WTC11 (cell line): Measurements from ENCODE around the gene PTPN6. TPM values are rescaled to one million over a fixed set of nuclear protein-coding genes. Genes with fewer than 3 reads are reported as not detected.

Experiments
- ATAC-seq: fragments of 200-7000 bp; cut with Tn5 transposase; 2 replicates; pipeline ENCODE4 v1.10.0; 2021; ENCODE audit warnings: mild to moderate bottlenecking, moderate library complexity
- CTCF ChIA-PET: fragments of 300-600 bp; sonication (Branson Sonifier 250); formaldehyde crosslinking; loops from one replicate; lab custom pipeline; 2021; ENCODE audit warnings: antibody characterized with exemption; lab: Charles Lee
- POLR2A ChIA-PET: fragments of 350-600 bp; sonication (Branson Sonifier 250); formaldehyde crosslinking; loops from one replicate; lab custom pipeline; 2021; ENCODE audit warnings: antibody characterized with exemption; lab: Charles Lee
- DNase-seq: peaks from one replicate; pipeline ENCODE4 v3.0.0; 2021; ENCODE audit warnings: low spot score
- H3K27ac Mint-ChIP-seq: 2 replicates; pipeline ENCODE4 v1.8.0; 2021; ENCODE audit warnings: mixed read lengths
- H3K27me3 Mint-ChIP-seq: 2 replicates; pipeline ENCODE4 v1.8.0; 2021; ENCODE audit warnings: low read depth, mild to moderate bottlenecking, moderate library complexity, mixed read lengths
- H3K36me3 Mint-ChIP-seq: 2 replicates; pipeline ENCODE4 v1.8.0; 2021; ENCODE audit warnings: mixed read lengths
- H3K4me1 Mint-ChIP-seq: 2 replicates; pipeline ENCODE4 v1.8.0; 2022; ENCODE audit warnings: mixed read lengths
- H3K4me3 Mint-ChIP-seq: 2 replicates; pipeline ENCODE4 v1.8.0; 2021; ENCODE audit warnings: mild to moderate bottlenecking, moderate library complexity, mixed read lengths
- H3K9me3 Mint-ChIP-seq: 2 replicates; pipeline ENCODE4 v1.8.0; 2021; ENCODE audit warnings: mixed read lengths
- ATF1 ChIP-seq: sonication (generic); formaldehyde crosslinking; IDR thresholded peaks from 2 replicates; pipeline ENCODE4 v1.8.1; 2023; ENCODE audit warnings: mild to moderate bottlenecking, moderate library complexity, missing genetic modification reagents
- CBFB ChIP-seq: sonication (generic); formaldehyde crosslinking; IDR thresholded peaks from 2 replicates; pipeline ENCODE4 v1.8.1; 2022; ENCODE audit warnings: mild to moderate bottlenecking, low read depth, missing genetic modification reagents
- ELF4 ChIP-seq: sonication (generic); formaldehyde crosslinking; IDR thresholded peaks from 2 replicates; pipeline ENCODE4 v1.8.1; 2022; ENCODE audit warnings: low read depth, mild to moderate bottlenecking, moderate library complexity, missing genetic modification reagents
- ESRRA ChIP-seq: sonication (generic); formaldehyde crosslinking; IDR thresholded peaks from 2 replicates; pipeline ENCODE4 v1.8.1; 2022; ENCODE audit warnings: mild to moderate bottlenecking, missing genetic modification reagents, borderline replicate concordance
- ETV6 ChIP-seq: sonication (generic); formaldehyde crosslinking; IDR thresholded peaks from 2 replicates; pipeline ENCODE4 v1.8.1; 2022; ENCODE audit warnings: mild to moderate bottlenecking, missing genetic modification reagents
- FOXJ3 ChIP-seq: sonication (generic); formaldehyde crosslinking; IDR thresholded peaks from 2 replicates; pipeline ENCODE4 v1.9.0; 2021; ENCODE audit warnings: missing genetic modification reagents, mild to moderate bottlenecking, borderline replicate concordance
- FOXK1 ChIP-seq: sonication (generic); formaldehyde crosslinking; IDR thresholded peaks from 2 replicates; pipeline ENCODE4 v1.8.0; 2022; ENCODE audit warnings: mild to moderate bottlenecking, moderate library complexity, missing genetic modification reagents
- GTF2I ChIP-seq: fragments of 250-450 bp; sonication (Bioruptor Pico); conservative IDR thresholded peaks from 2 replicates; pipeline ENCODE4 v1.4.0; 2021; ENCODE audit warnings: mild to moderate bottlenecking
- HMGA2 ChIP-seq: fragments of 250-450 bp; sonication (Bioruptor Pico); IDR thresholded peaks from 2 replicates; pipeline ENCODE4 v1.4.0; 2021; ENCODE audit warnings: mild to moderate bottlenecking, moderate library complexity
- JUN ChIP-seq: sonication (generic); formaldehyde crosslinking; IDR thresholded peaks from 2 replicates; pipeline ENCODE4 v1.8.0; 2023; ENCODE audit warnings: mild to moderate bottlenecking, missing genetic modification reagents
- NFATC4 ChIP-seq: fragments of 250-450 bp; sonication (Bioruptor Pico); IDR thresholded peaks from 2 replicates; pipeline ENCODE4 v1.9.0; 2021; ENCODE audit warnings: mild to moderate bottlenecking
- PRRX2 ChIP-seq: fragments of 250-450 bp; sonication (Bioruptor Pico); IDR thresholded peaks from 2 replicates; pipeline ENCODE4 v1.8.0; 2021; ENCODE audit warnings: mild to moderate bottlenecking
- TEAD4 ChIP-seq: sonication (generic); formaldehyde crosslinking; IDR thresholded peaks from 2 replicates; pipeline ENCODE4 v1.8.0; 2022; ENCODE audit warnings: mild to moderate bottlenecking, missing genetic modification reagents
- TP53 ChIP-seq: sonication (generic); formaldehyde crosslinking; IDR thresholded peaks from 2 replicates; pipeline ENCODE4 v1.8.1; 2023; ENCODE audit warnings: mild to moderate bottlenecking, missing genetic modification reagents
- ZNF423 ChIP-seq: fragments of 250-450 bp; sonication (Bioruptor Pico); IDR thresholded peaks from 2 replicates; pipeline ENCODE4 v2.1.2; 2022; ENCODE audit warnings: mild to moderate bottlenecking, moderate library complexity
- total RNA-seq: library from RNA; stranded (reverse); gene quantifications from 3 replicates; pipeline ENCODE4 v1.2.3, GENCODE V29; 2021
- TF ChIP-seq, protein P1 (sequence below): sonication (generic); formaldehyde crosslinking; IDR thresholded peaks from 2 replicates; pipeline ENCODE4 v1.8.1; 2022; ENCODE audit warnings: missing genetic modification reagents, borderline replicate concordance
- TF ChIP-seq, protein P2 (sequence below): fragments of 200-600 bp; IDR thresholded peaks from 2 replicates; pipeline ENCODE4 v1.8.0; 2022; ENCODE audit warnings: antibody characterized with exemption
- TF ChIP-seq, protein P3 (sequence below): sonication (generic); formaldehyde crosslinking; IDR thresholded peaks from 2 replicates; pipeline ENCODE4 v1.8.1; 2023; ENCODE audit warnings: mild to moderate bottlenecking, missing genetic modification reagents
- TF ChIP-seq, protein P4 (sequence below): sonication (generic); formaldehyde crosslinking; IDR thresholded peaks from 2 replicates; pipeline ENCODE4 v1.8.1; 2022; ENCODE audit warnings: low read depth, missing genetic modification reagents, borderline replicate concordance
- TF ChIP-seq, protein P5 (sequence below): sonication (generic); formaldehyde crosslinking; IDR thresholded peaks from 2 replicates; pipeline ENCODE4 v1.8.1; 2022; ENCODE audit warnings: mild to moderate bottlenecking, missing genetic modification reagents, moderate library complexity, borderline replicate concordance
- TF ChIP-seq, protein P6 (sequence below): sonication (generic); formaldehyde crosslinking; conservative IDR thresholded peaks from 2 replicates; pipeline ENCODE4 v1.8.1; 2023; ENCODE audit warnings: mild to moderate bottlenecking, low read depth, missing genetic modification reagents, moderate library complexity

The PTPN6 gene
- total RNA-seq, 1 experiment from 2014 or later: 27.1 TPM

DNA sequence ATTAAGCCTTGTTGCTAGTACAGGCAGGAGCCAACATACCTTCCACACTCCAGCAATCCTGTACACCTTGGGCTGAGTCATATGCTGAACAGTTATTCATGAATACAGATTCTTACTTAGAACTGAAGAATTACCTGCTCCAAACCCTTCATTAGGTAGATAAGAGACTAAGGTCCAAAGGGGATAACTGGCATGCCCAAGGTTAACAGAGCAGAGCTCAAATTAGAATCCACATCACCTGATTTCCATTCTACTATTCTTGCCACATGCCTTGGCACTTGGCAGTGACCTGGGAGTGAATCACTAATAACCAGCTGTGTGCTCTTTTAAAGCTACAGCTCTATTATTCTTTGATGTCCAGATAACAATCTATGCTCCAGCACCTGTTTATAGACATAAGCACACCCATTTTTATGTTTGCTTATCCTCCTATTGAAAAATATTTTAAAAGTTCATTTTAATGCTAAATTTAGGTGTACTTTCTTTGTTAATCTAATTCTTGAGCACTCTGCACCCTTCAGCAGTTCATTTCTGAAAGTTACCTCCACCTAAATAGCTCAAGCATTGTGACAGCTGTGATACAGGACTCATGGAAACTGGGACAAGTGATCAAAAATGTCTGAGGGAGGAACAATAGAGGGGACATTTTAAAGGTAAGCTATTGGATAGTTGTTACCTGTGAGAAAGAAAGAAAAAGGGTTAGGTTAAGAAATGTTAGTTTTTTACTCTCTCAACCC is 47.7 kb downstream of the PTPN6 start (continued):
- TF ChIP-seq, protein P1, sequence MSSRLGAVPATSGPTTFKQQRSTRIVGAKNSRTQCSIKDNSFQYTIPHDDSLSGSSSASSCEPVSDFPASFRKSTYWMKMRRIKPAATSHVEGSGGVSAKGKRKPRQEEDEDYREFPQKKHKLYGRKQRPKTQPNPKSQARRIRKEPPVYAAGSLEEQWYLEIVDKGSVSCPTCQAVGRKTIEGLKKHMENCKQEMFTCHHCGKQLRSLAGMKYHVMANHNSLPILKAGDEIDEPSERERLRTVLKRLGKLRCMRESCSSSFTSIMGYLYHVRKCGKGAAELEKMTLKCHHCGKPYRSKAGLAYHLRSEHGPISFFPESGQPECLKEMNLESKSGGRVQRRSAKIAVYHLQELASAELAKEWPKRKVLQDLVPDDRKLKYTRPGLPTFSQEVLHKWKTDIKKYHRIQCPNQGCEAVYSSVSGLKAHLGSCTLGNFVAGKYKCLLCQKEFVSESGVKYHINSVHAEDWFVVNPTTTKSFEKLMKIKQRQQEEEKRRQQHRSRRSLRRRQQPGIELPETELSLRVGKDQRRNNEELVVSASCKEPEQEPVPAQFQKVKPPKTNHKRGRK (CRISPR knock-in tag): no peak
- TF ChIP-seq, all 79 proteins: peak for 0

DNA sequence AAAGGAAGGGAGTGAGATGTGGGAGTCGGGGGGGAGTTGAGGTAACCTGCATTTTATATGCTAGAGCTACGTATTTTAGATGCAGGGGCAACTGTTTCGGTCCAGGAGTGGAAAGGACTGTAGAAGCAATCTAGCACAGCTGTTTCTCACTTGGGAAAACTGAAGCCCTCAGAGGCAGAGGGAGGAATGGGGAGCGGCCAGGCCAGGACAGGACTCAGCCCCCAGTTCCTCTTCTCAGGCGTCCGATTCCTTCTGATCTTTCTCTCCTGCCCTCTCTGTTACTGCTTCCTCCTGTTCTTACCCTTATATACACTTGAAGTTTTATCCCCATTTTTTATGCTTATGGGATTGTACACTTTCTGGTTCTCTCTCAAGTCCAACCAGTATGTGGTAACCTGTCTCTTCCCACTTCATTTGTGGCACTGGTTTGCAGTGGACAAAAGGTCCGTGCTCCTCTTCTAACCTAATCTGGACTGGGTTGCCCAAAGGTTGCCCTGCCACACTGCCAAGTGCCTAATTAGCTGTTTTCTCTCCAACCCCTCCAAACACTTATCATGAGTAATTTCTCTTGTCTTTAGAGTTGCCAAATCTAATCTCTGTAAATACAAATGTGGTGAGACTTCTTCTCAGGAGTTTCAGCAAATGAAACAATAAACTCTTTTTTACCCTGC is 50.9 kb downstream of the PTPN6 start:
- Mint-ChIP-seq H3K4me3 (no peak overlapping the region), H3K4me1 (no peaks in the 10 kb centered on the region), H3K9me3 (no peaks in the 10 kb centered on the region), H3K36me3 (peaks cover 13% of the 10 kb centered on the region), H3K27ac (peak overlapping the region; percentile 71; the same call in 1 of the 2 replicates), H3K27me3 (no peaks in the 10 kb centered on the region)
- POLR2A ChIA-PET: no interaction called here
- CTCF ChIA-PET: interaction anchor here (0.9 kb wide), 1 partner anchor 16 kb away, joined by 3 read pairs; the partner anchor contains the start of gene LPCAT3
- ATAC-seq (no peak), DNase-seq (no peak)
- TF ChIP-seq, protein P2, sequence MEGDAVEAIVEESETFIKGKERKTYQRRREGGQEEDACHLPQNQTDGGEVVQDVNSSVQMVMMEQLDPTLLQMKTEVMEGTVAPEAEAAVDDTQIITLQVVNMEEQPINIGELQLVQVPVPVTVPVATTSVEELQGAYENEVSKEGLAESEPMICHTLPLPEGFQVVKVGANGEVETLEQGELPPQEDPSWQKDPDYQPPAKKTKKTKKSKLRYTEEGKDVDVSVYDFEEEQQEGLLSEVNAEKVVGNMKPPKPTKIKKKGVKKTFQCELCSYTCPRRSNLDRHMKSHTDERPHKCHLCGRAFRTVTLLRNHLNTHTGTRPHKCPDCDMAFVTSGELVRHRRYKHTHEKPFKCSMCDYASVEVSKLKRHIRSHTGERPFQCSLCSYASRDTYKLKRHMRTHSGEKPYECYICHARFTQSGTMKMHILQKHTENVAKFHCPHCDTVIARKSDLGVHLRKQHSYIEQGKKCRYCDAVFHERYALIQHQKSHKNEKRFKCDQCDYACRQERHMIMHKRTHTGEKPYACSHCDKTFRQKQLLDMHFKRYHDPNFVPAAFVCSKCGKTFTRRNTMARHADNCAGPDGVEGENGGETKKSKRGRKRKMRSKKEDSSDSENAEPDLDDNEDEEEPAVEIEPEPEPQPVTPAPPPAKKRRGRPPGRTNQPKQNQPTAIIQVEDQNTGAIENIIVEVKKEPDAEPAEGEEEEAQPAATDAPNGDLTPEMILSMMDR: no peak
- TF ChIP-seq ATF1 (no peak), ELF4 (CRISPR knock-in tag) (no peak), TP53 (CRISPR knock-in tag) (no peak), ESRRA (CRISPR knock-in tag) (no peak), ETV6 (no peak), GTF2I (CRISPR knock-in tag) (no peak), CBFB (CRISPR knock-in tag) (no peak), PRRX2 (CRISPR knock-in tag) (no peak), FOXJ3 (CRISPR knock-in tag) (no peak), JUN (CRISPR knock-in tag) (no peak), NFATC4 (CRISPR knock-in tag) (no peak), HMGA2 (CRISPR knock-in tag) (no peak), TEAD4 (CRISPR knock-in tag) (no peak), ZNF423 (CRISPR knock-in tag) (no peak), FOXK1 (CRISPR knock-in tag) (no peak)
- TF ChIP-seq, protein P3, sequence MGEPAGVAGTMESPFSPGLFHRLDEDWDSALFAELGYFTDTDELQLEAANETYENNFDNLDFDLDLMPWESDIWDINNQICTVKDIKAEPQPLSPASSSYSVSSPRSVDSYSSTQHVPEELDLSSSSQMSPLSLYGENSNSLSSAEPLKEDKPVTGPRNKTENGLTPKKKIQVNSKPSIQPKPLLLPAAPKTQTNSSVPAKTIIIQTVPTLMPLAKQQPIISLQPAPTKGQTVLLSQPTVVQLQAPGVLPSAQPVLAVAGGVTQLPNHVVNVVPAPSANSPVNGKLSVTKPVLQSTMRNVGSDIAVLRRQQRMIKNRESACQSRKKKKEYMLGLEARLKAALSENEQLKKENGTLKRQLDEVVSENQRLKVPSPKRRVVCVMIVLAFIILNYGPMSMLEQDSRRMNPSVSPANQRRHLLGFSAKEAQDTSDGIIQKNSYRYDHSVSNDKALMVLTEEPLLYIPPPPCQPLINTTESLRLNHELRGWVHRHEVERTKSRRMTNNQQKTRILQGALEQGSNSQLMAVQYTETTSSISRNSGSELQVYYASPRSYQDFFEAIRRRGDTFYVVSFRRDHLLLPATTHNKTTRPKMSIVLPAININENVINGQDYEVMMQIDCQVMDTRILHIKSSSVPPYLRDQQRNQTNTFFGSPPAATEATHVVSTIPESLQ (CRISPR knock-in tag): no peak
- TF ChIP-seq, protein P4, sequence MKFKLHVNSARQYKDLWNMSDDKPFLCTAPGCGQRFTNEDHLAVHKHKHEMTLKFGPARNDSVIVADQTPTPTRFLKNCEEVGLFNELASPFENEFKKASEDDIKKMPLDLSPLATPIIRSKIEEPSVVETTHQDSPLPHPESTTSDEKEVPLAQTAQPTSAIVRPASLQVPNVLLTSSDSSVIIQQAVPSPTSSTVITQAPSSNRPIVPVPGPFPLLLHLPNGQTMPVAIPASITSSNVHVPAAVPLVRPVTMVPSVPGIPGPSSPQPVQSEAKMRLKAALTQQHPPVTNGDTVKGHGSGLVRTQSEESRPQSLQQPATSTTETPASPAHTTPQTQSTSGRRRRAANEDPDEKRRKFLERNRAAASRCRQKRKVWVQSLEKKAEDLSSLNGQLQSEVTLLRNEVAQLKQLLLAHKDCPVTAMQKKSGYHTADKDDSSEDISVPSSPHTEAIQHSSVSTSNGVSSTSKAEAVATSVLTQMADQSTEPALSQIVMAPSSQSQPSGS (CRISPR knock-in tag): no peak
- TF ChIP-seq, protein P5, sequence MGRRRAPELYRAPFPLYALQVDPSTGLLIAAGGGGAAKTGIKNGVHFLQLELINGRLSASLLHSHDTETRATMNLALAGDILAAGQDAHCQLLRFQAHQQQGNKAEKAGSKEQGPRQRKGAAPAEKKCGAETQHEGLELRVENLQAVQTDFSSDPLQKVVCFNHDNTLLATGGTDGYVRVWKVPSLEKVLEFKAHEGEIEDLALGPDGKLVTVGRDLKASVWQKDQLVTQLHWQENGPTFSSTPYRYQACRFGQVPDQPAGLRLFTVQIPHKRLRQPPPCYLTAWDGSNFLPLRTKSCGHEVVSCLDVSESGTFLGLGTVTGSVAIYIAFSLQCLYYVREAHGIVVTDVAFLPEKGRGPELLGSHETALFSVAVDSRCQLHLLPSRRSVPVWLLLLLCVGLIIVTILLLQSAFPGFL (CRISPR knock-in tag): no peak
- TF ChIP-seq, protein P6, sequence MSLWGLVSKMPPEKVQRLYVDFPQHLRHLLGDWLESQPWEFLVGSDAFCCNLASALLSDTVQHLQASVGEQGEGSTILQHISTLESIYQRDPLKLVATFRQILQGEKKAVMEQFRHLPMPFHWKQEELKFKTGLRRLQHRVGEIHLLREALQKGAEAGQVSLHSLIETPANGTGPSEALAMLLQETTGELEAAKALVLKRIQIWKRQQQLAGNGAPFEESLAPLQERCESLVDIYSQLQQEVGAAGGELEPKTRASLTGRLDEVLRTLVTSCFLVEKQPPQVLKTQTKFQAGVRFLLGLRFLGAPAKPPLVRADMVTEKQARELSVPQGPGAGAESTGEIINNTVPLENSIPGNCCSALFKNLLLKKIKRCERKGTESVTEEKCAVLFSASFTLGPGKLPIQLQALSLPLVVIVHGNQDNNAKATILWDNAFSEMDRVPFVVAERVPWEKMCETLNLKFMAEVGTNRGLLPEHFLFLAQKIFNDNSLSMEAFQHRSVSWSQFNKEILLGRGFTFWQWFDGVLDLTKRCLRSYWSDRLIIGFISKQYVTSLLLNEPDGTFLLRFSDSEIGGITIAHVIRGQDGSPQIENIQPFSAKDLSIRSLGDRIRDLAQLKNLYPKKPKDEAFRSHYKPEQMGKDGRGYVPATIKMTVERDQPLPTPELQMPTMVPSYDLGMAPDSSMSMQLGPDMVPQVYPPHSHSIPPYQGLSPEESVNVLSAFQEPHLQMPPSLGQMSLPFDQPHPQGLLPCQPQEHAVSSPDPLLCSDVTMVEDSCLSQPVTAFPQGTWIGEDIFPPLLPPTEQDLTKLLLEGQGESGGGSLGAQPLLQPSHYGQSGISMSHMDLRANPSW: no peak
